Subcutaneous abdominal adipose tissue (tissue), 5 donors: ENCODE results near the gene IP6K2.
"Not testable (repeated sequence)": the region's sequence is repeated elsewhere in the genome, so short reads cannot be mapped to it uniquely, and the experiment has no call there.

Experiments used
- H3K27ac ChIP-seq: one replicate; pipeline ENCODE4 v1.7.0; 2013; ENCODE audit warnings: low read depth, mild to moderate bottlenecking, inconsistent platforms, low read length, moderate library complexity
- H3K27me3 ChIP-seq, 5 donors: one replicate each; pipeline ENCODE4 v1.7.0; 2013; ENCODE audit warnings: low read length in 5 of 5, inconsistent platforms in 1 of 5; ENCODE audit not compliant: control insufficient read depth in 5 of 5, insufficient read depth in 4 of 5
- H3K36me3 ChIP-seq, 5 donors: one replicate each; pipeline ENCODE4 v1.7.0; 2013; ENCODE audit warnings: low read length in 5 of 5; ENCODE audit not compliant: control insufficient read depth in 5 of 5, insufficient read depth in 5 of 5
- H3K4me1 ChIP-seq, 5 donors: one replicate each; pipeline ENCODE4 v1.7.0; 2013; ENCODE audit warnings: low read length in 5 of 5, mild to moderate bottlenecking in 3 of 5, moderate library complexity in 1 of 5; ENCODE audit not compliant: control insufficient read depth in 5 of 5, insufficient read depth in 5 of 5
- H3K4me3 ChIP-seq, 5 donors: one replicate each; pipeline ENCODE4 v1.7.0; 2013; ENCODE audit warnings: low read length in 5 of 5, low read depth in 1 of 5
- H3K9ac ChIP-seq, 5 donors: one replicate each; pipeline ENCODE4 v1.7.0; 2013; ENCODE audit warnings: low read length in 5 of 5, mild to moderate bottlenecking in 4 of 5, moderate library complexity in 3 of 5
- H3K9me3 ChIP-seq, 5 donors: one replicate each; pipeline ENCODE4 v1.7.0; 2013; ENCODE audit warnings: low read length in 5 of 5; ENCODE audit not compliant: control insufficient read depth in 5 of 5
- donor health status: healthy.
- donor health status: healthy.
- donor health status: healthy.
- donor health status: healthy.
- donor health status: healthy.

The IP6K2 gene

DNA sequence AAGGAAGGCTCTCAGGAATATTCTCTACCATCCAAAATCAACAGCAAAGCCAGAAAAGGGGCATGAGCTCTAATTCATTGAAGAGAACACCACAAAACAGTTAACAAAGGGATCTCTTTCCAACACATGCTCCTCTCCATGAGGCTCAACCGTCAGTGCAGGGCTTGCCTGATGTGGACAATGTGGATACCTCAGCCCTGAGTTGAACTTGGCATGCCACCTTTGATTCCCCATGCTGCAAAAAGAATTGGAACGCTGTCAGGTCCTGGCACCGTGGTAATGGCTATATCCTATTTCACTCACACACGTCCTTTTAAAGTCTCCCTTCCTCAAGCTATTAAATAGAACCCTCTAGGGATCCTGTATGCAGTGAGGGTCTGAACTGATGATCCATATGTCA lies 30.7 kb upstream of the IP6K2 start:
- Histone ChIP-seq H3K27me3 (no peaks in the 10 kb centered on the region), H3K27ac (peak overlapping the region; percentile 65), H3K4me3 (no peak overlapping the region), H3K9ac (peak overlapping the region in 1 of 5 donors; percentile 2), H3K36me3 (peaks cover 4 to 39% (median 22%) of the 10 kb centered on the region in 5 donors), H3K4me1 (peaks cover 7 to 30% (median 26%) of the 10 kb centered on the region in 5 donors), H3K9me3 (peaks cover 0 to 3% (median 0%) of the 10 kb centered on the region in 5 donors)

DNA sequence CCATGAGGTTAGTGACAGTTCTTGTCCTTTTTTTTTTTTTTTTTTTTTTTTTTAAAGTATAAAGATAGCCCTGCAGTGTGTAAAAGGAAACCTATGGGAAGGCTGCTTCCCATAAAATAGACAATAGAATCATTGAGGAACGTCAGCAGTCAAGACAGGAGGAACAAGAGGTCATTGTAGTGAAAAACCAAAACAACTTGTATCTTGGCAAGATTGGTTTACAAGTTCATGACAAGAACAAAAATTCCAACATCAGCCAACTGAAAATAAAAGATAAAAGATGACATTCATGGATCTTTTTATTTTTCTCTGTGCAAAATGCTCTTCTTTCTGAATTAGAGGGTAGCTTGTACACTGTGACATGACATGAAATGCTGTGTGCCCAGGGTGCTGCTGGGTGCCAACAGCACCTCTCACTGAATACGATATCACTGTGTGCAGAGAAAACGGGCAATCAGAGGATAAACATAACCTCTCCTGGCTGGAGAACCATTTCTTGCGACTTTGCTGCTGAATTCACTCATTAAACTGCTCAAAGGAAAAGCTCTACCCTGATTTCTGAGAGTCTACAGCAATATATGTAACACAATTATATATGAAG lies 30.1 kb upstream of the IP6K2 start:
- H3K27ac ChIP-seq = peak overlapping the region; percentile 65

DNA sequence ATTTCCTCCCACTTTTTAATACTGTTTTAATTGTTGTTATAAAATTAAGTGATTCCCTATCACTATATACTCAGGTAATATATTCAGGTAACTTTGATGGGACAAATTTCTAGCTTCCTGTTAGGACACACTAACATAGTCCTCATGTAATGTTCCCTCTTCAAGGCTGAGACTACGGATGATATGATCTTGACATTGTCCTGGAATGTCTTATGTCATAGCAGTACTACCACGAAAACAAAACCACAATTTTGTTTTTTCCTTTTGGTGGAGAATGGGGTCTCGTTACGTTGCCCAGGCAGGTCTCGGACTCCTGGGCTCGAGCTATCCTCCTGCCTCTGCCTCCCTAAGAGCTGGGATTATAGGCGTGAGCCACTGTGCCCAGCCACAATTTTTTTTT lies 26.8 kb upstream of the IP6K2 start:
- H3K4me3 ChIP-seq = no peak overlapping the region
- peaks cover 22 to 62% (median 52%) of the 10 kb centered on the region in 5 donors for H3K4me1 ChIP-seq

More for the DNA sequence above, 30.1 kb upstream of the IP6K2 start:
- peaks cover 0 to 3% (median 0%) of the 10 kb centered on the region in 5 donors for H3K9me3 ChIP-seq
- H3K9ac ChIP-seq = peak overlapping the region in 1 of 5 donors; percentile 2
- peaks cover 7 to 33% (median 26%) of the 10 kb centered on the region in 5 donors for H3K4me1 ChIP-seq
- H3K27me3 ChIP-seq = no peaks in the 10 kb centered on the region
- H3K36me3 ChIP-seq = peaks cover 4 to 37% (median 20%) of the 10 kb centered on the region in 5 donors
- no peak overlapping the region for H3K4me3 ChIP-seq

DNA sequence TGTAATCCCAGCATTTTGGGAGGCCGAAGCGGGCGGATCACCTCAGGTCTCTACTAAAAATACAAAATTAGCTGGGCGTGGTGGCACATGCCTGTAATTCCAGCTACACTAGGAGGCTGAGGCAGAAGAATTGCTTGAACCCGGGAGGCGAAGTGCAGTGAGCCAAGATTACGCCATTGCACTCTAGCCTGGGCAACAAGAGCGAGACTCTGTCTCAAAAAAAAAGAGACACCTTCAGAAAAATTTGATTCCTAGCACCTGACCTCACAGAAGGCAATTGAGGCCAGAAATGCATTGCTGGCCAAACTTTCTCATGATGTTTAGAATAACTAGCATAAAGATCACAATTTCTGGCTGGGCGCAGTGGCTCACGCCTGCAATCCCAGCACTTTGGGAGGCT lies 24.2 kb upstream of the IP6K2 start:
- H3K36me3 ChIP-seq, H3K9me3 ChIP-seq, H3K27me3 ChIP-seq, H3K9ac ChIP-seq, H3K4me3 ChIP-seq: not testable (repeated sequence)
- H3K4me1 ChIP-seq = peaks cover 23 to 58% (median 49%) of the 10 kb centered on the region in 5 donors
- peak overlapping the region; percentile 90 for H3K27ac ChIP-seq

More for the DNA sequence above, 26.8 kb upstream of the IP6K2 start:
- H3K27ac ChIP-seq = no peak overlapping the region
- peaks cover 0 to 14% (median 5%) of the 10 kb centered on the region in 5 donors for H3K36me3 ChIP-seq
- no peaks in the 10 kb centered on the region for H3K27me3 ChIP-seq
- H3K9me3 ChIP-seq = peaks cover 0 to 3% (median 0%) of the 10 kb centered on the region in 5 donors
- no peak overlapping the region for H3K9ac ChIP-seq

DNA sequence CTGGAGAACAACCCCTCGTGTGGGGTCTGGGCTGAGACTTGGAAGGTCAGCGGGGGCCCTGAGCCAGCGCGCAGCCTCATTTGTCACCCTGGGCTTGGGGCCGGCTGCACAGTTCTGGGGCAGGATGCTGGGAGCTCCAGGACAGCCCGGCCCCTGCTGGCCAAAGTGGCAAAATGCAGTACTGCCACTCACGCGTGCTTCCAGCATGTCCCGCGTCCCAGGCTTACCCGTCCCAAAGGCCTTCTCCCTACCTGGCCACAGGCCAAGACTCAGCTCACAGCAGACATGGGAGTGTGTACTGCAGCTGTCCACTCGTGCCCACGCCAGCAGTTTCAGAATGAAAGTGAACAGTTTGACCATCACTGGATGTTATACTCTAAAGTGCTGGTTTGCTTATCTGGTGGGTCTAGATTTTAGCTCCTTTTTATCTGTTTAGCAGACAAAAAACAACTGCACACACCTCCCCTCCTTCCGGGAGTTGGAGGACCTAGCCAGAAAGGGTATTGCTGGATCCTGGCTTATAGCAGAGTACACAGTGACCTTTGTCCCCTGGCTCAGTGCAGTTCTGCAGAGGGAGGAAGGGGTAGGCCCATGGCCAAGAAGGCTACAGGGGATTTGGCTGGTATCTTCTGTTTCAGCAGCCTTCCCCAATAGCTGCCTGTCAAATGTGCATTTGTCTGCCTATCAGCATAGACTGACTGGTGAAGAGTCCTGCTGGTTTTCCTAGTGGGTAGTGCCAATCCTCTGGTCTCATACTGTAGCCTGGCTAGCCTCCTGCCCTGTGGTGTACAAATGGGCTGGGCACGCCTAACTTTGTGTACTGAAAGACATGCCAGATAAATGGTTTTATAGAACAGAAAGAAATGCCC lies 23.2 kb upstream of the IP6K2 start:
- H3K36me3 ChIP-seq = peaks cover 0 to under 1% (median 0%) of the 10 kb centered on the region in 5 donors
- H3K9me3 ChIP-seq = peaks cover 0 to 1% (median 0%) of the 10 kb centered on the region in 5 donors
- H3K27ac ChIP-seq = peak overlapping the region; percentile 90
- H3K9ac ChIP-seq = peak overlapping the region in 4 of 5 donors; percentile 42 to 63 (median 50)
- H3K4me3 ChIP-seq = peak overlapping the region; percentile 36 to 65 (median 54)
- H3K4me1 ChIP-seq = peaks cover 26 to 58% (median 54%) of the 10 kb centered on the region in 5 donors
- no peaks in the 10 kb centered on the region for H3K27me3 ChIP-seq

DNA sequence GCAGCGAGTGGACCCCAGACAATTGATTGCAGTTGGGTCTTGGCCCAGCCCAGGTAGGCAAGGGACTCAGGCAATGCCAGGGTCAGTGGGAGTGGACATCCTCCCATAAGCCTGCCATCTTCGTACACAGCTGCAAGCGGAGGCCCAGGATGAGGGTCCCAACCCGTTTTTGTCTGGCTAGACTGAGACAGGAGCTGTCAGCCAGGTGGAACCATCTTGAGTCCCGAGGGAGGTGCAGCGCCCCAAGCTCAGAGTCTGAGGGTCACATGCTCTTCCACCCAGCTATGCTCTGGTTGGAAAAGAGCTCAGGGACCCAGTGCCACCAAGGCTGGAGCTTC lies 22.6 kb upstream of the IP6K2 start:
- H3K4me1 ChIP-seq = peaks cover 26 to 59% (median 55%) of the 10 kb centered on the region in 5 donors
- H3K27ac ChIP-seq = peak overlapping the region; percentile 90
- H3K9ac ChIP-seq = peak overlapping the region in 2 of 5 donors; percentile 47 to 54
- no peaks in the 10 kb centered on the region for H3K9me3 ChIP-seq
- peak overlapping the region; percentile 17 to 54 (median 44) for H3K4me3 ChIP-seq
- no peaks in the 10 kb centered on the region for H3K36me3 ChIP-seq
- H3K27me3 ChIP-seq = no peaks in the 10 kb centered on the region

DNA sequence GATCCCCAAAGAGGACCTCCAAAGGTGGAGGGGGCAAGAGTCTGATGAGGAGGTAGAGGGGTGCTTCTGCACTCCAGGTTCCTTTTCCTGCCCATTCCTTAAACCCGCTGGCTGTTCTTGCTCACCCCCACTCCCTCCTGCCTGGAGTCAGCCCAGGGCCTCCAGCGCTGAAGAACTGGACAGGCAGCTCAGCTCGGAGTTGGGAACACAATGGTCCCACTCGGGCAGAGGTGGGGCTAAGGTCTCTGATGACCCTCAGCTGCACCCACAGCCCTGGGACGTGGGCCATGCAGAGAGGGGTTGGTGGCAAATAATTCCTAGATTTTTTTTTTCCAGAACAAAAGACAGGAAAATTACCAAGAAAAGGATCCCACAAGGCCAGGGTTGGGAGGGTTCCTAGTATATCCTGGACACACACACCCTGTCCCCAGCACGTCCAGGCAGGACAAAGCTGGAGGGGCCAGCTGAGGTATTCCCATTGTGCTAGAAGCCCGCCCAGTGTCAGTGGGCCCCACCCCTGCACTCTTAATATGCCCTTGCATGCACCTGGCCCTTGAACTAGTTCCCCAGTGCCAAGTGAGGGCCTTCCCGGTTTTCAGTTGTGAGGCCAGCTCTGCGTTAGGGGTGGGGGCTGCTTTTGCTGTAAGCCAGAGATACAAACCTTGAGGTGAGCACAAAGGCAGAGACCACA lies 22.1 kb upstream of the IP6K2 start:
- Histone ChIP-seq H3K36me3 (no peaks in the 10 kb centered on the region), H3K4me3 (peak overlapping the region; percentile 27 to 54 (median 44)), H3K9ac (peak overlapping the region in 2 of 5 donors; percentile 47 to 54), H3K9me3 (no peaks in the 10 kb centered on the region), H3K27ac (peak overlapping the region; percentile 90), H3K4me1 (peaks cover 26 to 59% (median 55%) of the 10 kb centered on the region in 5 donors), H3K27me3 (no peaks in the 10 kb centered on the region)

DNA sequence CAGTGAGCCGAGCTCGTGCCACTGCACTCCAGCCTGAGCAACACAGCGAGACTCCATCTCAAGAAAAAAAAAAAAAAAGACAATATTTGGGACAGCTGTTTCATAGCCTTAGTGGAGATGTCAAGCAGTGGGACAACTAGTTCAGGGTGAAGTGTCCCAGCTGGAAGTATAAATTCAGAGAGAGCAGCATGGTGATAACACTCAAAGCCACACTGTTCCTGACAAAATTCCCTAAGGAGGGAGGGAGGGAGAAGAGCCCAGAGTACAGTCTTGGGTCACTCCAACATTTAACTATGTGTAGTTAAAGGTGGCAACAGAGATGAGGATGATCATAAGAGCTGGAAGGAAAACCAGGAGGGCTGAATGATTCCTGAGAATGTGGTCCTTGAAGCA lies 21.1 kb upstream of the IP6K2 start:
- H3K4me3 ChIP-seq = peak overlapping the region in 3 of 5 donors; percentile 16 to 42 (median 19)
- peak overlapping the region in 1 of 5 donors; percentile 15 for H3K9ac ChIP-seq
- no peaks in the 10 kb centered on the region for H3K27me3 ChIP-seq
- peaks cover 26 to 59% (median 55%) of the 10 kb centered on the region in 5 donors for H3K4me1 ChIP-seq
- no peaks in the 10 kb centered on the region for H3K36me3 ChIP-seq
- H3K9me3 ChIP-seq = no peaks in the 10 kb centered on the region
- peak overlapping the region; percentile 90 for H3K27ac ChIP-seq

DNA sequence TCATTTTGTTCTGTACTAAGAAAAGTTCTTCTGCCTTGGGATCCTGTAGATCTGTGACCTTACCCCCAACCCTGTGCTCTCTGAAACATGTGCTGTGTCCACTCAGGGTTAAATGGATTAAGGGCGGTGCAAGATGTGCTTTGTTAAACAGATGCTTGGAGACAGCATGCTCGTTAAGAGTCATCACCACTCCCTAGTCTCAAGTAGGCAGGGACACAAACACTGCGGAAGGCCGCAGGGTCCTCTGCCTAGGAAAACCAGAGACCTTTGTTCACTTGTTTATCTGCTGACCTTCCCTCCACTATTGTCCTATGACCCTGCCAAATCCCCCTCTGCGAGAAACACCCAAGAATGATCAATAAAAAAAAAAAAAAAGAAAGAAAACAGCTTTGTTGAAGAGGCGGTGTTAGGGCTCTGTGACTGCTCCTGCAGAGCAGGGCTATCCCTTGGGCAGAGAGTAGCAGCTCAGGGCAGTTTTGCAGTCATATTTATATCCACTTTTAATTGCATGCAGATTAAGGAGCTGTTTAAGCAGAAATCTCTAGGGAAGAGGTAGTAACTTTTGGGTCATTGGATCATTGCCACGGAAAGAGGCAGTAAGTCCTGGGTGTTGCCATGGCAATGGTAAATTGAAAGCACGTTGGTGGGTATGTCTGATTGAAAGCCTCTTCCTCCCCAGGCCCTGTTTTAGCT lies 18.2 kb upstream of the IP6K2 start:
- not testable (repeated sequence) for H3K27me3 ChIP-seq, H3K36me3 ChIP-seq, H3K9ac ChIP-seq, H3K9me3 ChIP-seq, H3K27ac ChIP-seq, H3K4me3 ChIP-seq
- peaks cover 20 to 44% (median 41%) of the 10 kb centered on the region in 5 donors for H3K4me1 ChIP-seq
